Activated effector memory CD4-positive, alpha-beta T cell treated with Interleukin-2 at 50 U/mL for 16 hours (primary cell): Measurements from ENCODE around the gene ADGRG6.

ENCODE experiments used
- DNase-seq: peaks from one replicate; pipeline ENCODE4 v3.0.0-alpha.2; 2020

ADGRG6 gene

GRCh38 chr6:142353690-142354089 lies 51.9 kb downstream of the ADGRG6 start:
- DNase-seq, result no peak

- DNase-seq, result no peak
Measured at GRCh38 chr6:142354650-142355049, 52.8 kb downstream of the ADGRG6 start.

GRCh38 chr6:142355520-142356174 lies 53.8 kb downstream of the ADGRG6 start:
- DNase-seq, result no peak

- DNase-seq, result no peak
Measured at GRCh38 chr6:142356201-142356883, 54.5 kb downstream of the ADGRG6 start.

- no peak for DNase-seq
Measured at GRCh38 chr6:142356884-142357225, 55.0 kb downstream of the ADGRG6 start.

- no peak for DNase-seq
Measured at GRCh38 chr6:142357879-142358278, 56.1 kb downstream of the ADGRG6 start.

GRCh38 chr6:142359271-142359960 lies 57.6 kb downstream of the ADGRG6 start:
- no peak for DNase-seq

- DNase-seq, result no peak
Measured at GRCh38 chr6:142361345-142361744, 59.5 kb downstream of the ADGRG6 start.

- no peak for DNase-seq
Measured at GRCh38 chr6:142361779-142362750, 60.3 kb downstream of the ADGRG6 start.

GRCh38 chr6:142367061-142367460 lies 65.3 kb downstream of the ADGRG6 start:
- no peak for DNase-seq

GRCh38 chr6:142367501-142368018 lies 65.8 kb downstream of the ADGRG6 start:
- no peak for DNase-seq

- DNase-seq, result no peak
Measured at GRCh38 chr6:142369266-142369665, 67.5 kb downstream of the ADGRG6 start.

- no peak for DNase-seq
Measured at GRCh38 chr6:142372348-142372747, 70.5 kb downstream of the ADGRG6 start.

- DNase-seq, result no peak
Measured at GRCh38 chr6:142373268-142374090, 71.7 kb downstream of the ADGRG6 start.

GRCh38 chr6:142374091-142374770 lies 72.4 kb downstream of the ADGRG6 start:
- DNase-seq, result no peak

GRCh38 chr6:142374965-142375733 lies 73.3 kb downstream of the ADGRG6 start:
- DNase-seq, result no peak

- no peak for DNase-seq
Measured at GRCh38 chr6:142376115-142376514, 74.3 kb downstream of the ADGRG6 start.

GRCh38 chr6:142376800-142377496 lies 75.1 kb downstream of the ADGRG6 start:
- no peak for DNase-seq

- DNase-seq, result no peak
Measured at GRCh38 chr6:142377497-142377848, 75.7 kb downstream of the ADGRG6 start.
